Activated T-cell treated with anti-CD3 and anti-CD28 coated beads, Interleukin-2, amount 50 U/mL, for 24 hours (primary cell): Measurements from ENCODE around the gene MAP6D1.

Experiments
- DNase-seq: peaks from one replicate; pipeline ENCODE4 v3.0.0-alpha.2; 2020
- H3K27ac Mint-ChIP-seq: 2 replicates; pipeline ENCODE4 v1.8.0; 2020; ENCODE audit warnings: mild to moderate bottlenecking, mixed read lengths
- H3K27me3 Mint-ChIP-seq: 2 replicates; pipeline ENCODE4 v1.8.0; 2020; ENCODE audit warnings: mixed read lengths
- H3K36me3 Mint-ChIP-seq: 2 replicates; pipeline ENCODE4 v1.8.0; 2020; ENCODE audit warnings: low read depth, mixed read lengths
- H3K4me1 Mint-ChIP-seq: 2 replicates; pipeline ENCODE4 v1.8.0; 2020; ENCODE audit warnings: low read depth, mixed read lengths
- H3K4me3 Mint-ChIP-seq: 2 replicates; pipeline ENCODE4 v1.8.0; 2020; ENCODE audit warnings: mild to moderate bottlenecking, moderate library complexity, mixed read lengths
- H3K9me3 Mint-ChIP-seq: 2 replicates; pipeline ENCODE4 v1.8.0; 2020; ENCODE audit warnings: mixed read lengths

MAP6D1 gene

DNA sequence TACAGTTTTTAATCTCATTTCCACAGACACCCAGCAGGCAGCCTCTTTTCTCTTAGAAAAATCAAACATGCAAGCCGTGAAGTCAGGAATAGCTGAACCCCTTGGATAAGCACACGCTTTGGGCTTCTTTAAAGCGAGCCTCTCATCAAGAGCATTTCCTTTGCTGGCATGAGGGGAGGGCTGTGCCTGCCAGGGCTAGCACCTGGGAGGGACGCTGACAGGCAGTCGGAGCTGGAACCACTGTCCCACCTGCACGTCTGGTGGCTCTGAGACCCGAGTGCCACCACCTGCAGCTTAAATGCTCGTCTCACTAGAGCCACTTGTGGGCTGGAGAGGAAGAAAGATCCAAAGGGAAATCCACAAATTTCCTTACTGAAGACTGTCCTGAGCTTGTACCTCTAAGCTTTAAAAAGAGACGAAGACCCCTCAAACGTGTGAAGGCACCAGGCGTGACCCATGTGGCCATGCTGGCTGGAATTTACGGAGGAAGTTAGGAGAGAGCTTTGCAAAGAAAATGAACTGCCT lies 9.4 kb downstream of the MAP6D1 start:
- peaks cover 58% of the 10 kb centered on the region for H3K36me3 Mint-ChIP-seq
- peak overlapping the region; percentile 3 for H3K27ac Mint-ChIP-seq
- H3K4me3 Mint-ChIP-seq = no peak overlapping the region
- no peaks in the 10 kb centered on the region for H3K9me3 Mint-ChIP-seq
- peaks cover 16% of the 10 kb centered on the region for H3K4me1 Mint-ChIP-seq
- H3K27me3 Mint-ChIP-seq = no peaks in the 10 kb centered on the region
- peak; percentile 31 for DNase-seq

DNA sequence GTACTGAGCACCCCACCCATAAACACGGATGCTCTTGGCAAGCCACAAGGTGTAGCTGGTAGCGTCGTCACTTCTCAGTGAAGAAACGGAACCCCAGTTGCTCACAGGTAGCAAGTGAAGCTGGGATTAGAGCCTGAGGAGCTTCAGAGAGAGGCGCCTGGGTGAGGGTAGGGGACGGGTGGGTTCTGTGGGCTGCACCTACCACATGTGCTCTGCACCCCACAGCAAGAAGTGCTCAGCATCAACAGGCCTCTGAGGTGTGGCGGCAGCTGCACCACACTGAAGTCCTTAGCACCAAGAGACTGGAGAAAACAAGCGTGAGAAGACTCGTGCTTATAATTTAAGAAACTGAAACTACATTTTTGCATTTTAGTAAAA lies 9.8 kb downstream of the MAP6D1 start:
- H3K36me3 Mint-ChIP-seq = peaks cover 63% of the 10 kb centered on the region
- no peak overlapping the region for H3K4me3 Mint-ChIP-seq
- H3K9me3 Mint-ChIP-seq = no peaks in the 10 kb centered on the region
- H3K27ac Mint-ChIP-seq = peak overlapping the region; percentile 3
- DNase-seq = peak; percentile 34
- peaks cover 16% of the 10 kb centered on the region for H3K4me1 Mint-ChIP-seq
- no peaks in the 10 kb centered on the region for H3K27me3 Mint-ChIP-seq

DNA sequence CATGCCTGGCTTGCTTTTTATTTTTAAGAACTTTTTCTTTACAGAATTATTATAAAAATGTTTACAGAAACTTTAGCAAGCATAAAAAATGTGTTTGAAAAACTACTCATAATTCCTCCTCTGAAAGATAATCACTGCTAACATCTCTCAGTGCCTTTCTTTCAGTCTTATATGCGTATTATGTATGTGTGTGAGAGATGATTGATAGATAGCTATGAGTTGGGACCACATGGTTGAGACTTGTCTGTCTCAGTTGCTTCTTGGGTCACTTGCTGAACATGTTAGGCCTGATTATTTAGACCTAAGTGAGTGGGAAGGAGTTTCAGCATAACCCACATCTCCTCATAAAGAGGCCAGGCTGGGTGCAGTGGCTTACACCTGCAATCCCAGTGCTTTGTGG lies 11.1 kb downstream of the MAP6D1 start:
- Mint-ChIP-seq H3K27ac (peak overlapping the region; percentile 3), H3K4me1 (peaks cover 16% of the 10 kb centered on the region), H3K9me3 (no peaks in the 10 kb centered on the region), H3K4me3 (no peak overlapping the region), H3K36me3 (peaks cover 72% of the 10 kb centered on the region), H3K27me3 (no peaks in the 10 kb centered on the region)
- DNase-seq = no peak

DNA sequence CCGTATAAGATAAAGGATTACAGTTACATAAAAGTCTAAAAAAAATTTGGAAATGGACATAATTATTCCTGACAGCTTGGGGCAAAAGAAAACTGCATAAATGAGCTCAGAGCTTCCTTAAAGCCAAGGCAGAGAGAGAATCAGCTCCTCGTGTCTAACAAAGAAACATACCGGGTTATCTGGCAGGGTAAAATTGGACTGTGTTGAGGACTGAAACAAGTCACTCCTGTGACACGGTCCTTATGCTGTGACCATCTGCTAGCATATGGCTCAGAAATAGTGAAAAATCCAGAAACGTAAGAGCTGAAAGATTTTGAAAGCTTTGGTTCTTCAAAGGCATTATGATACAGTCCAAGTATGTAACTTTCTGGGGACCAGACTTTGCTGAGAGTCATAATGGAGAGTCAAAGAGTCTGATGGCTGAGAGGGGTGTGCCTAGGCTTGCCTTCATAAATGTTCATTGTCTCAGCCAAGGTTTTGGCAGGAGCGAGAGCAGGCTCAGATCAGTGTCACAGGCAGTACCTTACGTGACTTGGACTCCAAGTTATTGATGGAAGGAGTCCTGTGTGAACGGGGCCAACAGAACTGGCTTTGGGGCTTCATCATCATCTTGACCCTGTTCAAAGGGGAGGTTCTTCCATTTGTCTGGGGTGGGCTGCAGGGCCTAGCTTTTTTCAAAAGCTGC lies 12.5 kb downstream of the MAP6D1 start:
- Mint-ChIP-seq H3K4me3 (no peak overlapping the region), H3K4me1 (peaks cover 16% of the 10 kb centered on the region), H3K27me3 (no peaks in the 10 kb centered on the region), H3K36me3 (peaks cover 82% of the 10 kb centered on the region), H3K27ac (peak overlapping the region; percentile 65), H3K9me3 (no peaks in the 10 kb centered on the region)
- DNase-seq = no peak

DNA sequence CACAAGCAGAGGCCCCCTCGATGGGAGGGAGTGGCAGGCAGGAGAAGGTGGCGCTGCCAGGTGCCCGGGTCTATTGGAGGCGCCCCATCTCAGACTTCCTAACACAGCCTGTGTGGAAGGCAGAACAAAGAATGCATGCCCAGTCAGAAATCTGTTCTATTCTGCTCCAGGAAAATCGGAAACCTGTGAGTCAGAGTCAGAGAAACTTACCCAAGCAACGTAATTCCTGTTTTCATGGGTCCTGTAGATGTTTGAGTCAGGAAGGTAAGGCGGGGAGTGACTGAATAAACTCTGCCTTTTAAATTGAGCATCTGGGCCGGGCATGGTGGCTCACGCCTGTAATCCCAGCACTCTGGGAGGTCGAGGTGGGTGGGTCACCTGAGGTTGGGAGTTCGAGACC lies 13.7 kb downstream of the MAP6D1 start:
- peak; percentile 25 for DNase-seq
- Mint-ChIP-seq H3K27ac (no peak overlapping the region), H3K27me3 (no peaks in the 10 kb centered on the region), H3K9me3 (no peaks in the 10 kb centered on the region), H3K4me1 (peaks cover 16% of the 10 kb centered on the region), H3K36me3 (peaks cover 88% of the 10 kb centered on the region), H3K4me3 (no peak overlapping the region)

DNA sequence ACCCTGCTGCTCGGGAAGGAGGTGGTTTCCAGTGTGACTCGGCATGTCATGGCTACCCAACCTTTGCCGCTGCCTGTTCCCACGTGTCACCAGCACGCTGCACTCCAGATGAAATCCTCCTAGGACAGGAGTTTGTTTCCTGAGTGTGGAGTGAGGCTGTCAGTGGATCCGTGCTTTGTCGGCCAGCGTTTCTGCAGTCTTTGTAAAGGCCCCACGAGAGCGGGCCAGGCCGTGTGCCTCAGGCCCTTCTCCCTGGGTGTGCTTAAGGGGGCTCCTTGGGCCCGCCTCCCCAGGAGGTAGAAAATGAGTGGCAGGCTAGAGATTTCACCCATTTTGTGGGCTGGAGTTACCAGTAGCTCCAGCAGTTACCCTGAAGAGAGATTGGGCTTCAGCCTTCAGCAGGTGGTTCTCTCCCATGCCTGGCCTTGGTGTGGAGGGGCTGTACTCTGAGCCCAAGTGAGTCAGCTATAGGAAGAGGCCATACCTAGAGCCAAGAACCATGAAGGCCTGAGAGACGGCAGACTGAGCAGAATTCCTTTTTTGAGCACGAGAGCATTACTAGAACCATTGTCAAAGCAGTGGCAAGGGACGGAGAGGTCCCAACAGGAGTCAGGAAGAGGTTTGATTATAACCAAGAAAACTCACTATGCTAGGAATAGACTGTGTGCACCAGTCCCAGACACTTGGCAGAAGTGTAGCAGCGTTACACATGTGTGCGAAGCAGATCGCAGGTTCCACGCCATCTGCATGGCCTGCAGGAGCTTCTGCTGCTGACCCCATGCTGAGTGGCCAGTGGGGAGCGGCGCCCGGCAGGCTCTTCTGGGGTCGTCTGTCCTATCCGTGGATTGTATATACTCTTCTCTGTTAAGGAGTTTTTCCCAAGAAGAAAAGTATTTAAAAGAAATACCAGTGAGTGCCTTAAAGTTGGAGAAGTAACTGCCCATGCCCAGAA lies 14.5 kb downstream of the MAP6D1 start:
- peak; percentile 11 for DNase-seq
- Mint-ChIP-seq H3K27ac (peak overlapping the region; percentile 6), H3K4me1 (peaks cover 13% of the 10 kb centered on the region), H3K36me3 (peaks cover 88% of the 10 kb centered on the region), H3K4me3 (no peak overlapping the region), H3K27me3 (no peaks in the 10 kb centered on the region), H3K9me3 (no peaks in the 10 kb centered on the region)

DNA sequence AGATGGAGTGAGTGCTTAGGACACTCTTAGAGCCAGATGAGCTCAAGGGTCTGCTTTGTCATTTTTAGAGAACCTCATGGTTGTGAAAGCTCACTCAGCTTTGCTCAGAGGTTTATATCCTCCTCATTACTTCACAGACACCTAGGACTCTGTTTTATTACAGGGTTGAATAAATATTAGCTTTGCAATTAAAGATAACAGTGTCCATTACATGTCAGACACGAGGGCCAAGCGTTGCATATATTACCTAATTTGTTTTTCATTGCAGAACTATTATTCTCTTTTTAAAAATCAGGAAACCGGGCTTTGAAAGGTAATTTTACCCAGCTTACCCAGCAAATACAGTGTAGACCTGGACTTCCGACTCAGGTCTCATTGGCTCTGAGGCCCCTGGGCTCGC lies 16.1 kb downstream of the MAP6D1 start:
- peaks cover under 1% of the 10 kb centered on the region for H3K4me1 Mint-ChIP-seq
- DNase-seq = no peak
- H3K27me3 Mint-ChIP-seq = no peaks in the 10 kb centered on the region
- H3K4me3 Mint-ChIP-seq = no peak overlapping the region
- H3K36me3 Mint-ChIP-seq = peaks cover 91% of the 10 kb centered on the region
- H3K27ac Mint-ChIP-seq = no peak overlapping the region
- no peaks in the 10 kb centered on the region for H3K9me3 Mint-ChIP-seq

DNA sequence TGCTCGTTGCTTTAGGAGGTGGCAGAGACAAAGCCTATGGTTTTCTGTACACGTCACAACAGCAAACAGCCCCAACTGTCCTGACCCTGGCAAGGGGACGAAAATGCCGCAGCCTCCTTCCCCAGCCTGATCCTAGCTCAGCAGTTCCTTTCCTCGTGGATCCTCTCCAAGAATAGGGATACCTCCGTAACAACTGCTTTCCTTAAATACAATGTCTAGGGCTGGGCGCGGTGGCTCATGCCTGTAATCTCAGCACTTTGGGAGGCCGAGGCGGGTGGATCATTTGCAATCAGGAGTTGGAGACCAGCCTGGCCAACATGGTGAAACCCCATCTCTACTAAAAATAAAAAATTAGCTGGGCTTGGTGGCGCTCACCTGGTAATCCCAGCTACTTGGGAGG lies 17.0 kb downstream of the MAP6D1 start:
- Mint-ChIP-seq H3K4me1 (no peaks in the 10 kb centered on the region), H3K36me3 (peaks cover 99% of the 10 kb centered on the region)

DNA sequence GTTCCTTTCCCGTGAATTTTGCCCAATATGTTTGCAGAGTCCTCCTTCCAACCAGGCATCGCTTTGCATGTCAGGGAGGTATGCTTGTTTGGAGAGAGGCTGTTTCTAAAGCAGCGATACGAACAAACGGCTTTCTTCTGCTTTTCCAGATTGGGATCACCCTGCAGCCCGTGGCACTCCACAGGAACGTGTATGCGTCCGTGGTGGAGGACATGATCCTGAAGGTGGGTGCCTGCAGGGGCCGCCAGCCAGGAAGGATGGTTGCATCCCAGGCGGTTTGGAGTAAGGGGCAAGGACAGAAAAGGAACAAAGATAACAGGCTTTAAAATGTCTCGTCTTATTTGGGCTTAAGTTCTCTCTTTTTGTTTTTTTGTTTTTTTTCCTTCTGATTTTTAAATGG lies 17.5 kb downstream of the MAP6D1 start:
- peaks cover 99% of the 10 kb centered on the region for H3K36me3 Mint-ChIP-seq
- no peaks in the 10 kb centered on the region for H3K27me3 Mint-ChIP-seq
- no peak overlapping the region for H3K27ac Mint-ChIP-seq
- H3K4me1 Mint-ChIP-seq = no peaks in the 10 kb centered on the region
- no peak overlapping the region for H3K4me3 Mint-ChIP-seq
- DNase-seq = no peak
- H3K9me3 Mint-ChIP-seq = no peaks in the 10 kb centered on the region

More for the DNA sequence above, 17.0 kb downstream of the MAP6D1 start:
- H3K27ac Mint-ChIP-seq = no peak overlapping the region
- no peak for DNase-seq
- no peaks in the 10 kb centered on the region for H3K9me3 Mint-ChIP-seq
- no peak overlapping the region for H3K4me3 Mint-ChIP-seq
- no peaks in the 10 kb centered on the region for H3K27me3 Mint-ChIP-seq

DNA sequence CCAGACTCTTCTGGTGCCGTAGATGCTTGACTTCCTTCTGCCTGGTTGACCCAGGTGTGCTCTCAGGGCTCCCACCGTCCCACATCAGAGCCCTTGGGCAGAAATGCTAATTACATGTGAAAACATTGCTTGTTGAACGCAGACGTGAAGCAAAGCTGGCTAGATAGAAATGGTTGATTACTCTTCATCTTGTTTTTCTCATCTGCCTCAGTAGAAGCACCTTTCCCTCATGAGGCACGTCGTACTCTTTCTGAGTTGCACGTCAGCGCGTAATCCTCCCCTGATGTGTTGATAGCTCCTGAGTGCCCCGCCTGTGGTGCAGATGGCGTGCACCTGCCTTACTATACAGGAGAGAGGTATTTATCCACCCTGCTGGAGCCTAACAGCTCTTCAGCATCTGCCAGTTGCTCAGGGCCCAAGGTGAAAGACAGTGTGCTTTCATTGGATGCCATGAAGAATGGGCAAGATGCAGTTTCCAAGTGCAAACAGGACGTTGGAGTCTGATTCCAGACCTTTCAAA lies 18.1 kb downstream of the MAP6D1 start:
- no peaks in the 10 kb centered on the region for H3K4me1 Mint-ChIP-seq
- no peak for DNase-seq
- peaks cover 99% of the 10 kb centered on the region for H3K36me3 Mint-ChIP-seq
- peak overlapping the region; percentile 35 for H3K27ac Mint-ChIP-seq
- no peaks in the 10 kb centered on the region for H3K9me3 Mint-ChIP-seq
- H3K4me3 Mint-ChIP-seq = no peak overlapping the region
- no peaks in the 10 kb centered on the region for H3K27me3 Mint-ChIP-seq

DNA sequence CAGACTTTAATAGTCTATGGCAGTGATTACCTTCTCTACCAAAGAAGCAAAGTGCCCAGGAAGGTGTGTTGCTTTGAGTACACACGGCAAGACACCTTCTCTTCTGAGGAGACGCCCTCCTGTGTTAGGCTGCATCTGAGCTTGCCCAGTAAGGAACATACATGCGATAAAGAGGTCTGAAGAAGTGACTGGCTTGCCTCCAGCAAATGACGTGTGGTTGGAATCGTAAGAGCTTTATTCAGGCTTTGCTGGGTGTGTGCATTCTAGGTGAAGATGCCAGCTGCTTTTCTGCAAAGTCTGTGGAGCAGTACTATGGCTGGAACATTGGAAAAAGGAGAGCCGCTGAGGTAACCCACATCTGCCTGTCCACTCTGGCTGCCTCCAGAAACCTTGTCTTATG lies 22.4 kb downstream of the MAP6D1 start:
- H3K36me3 Mint-ChIP-seq = peaks cover 98% of the 10 kb centered on the region
- no peaks in the 10 kb centered on the region for H3K27me3 Mint-ChIP-seq
- no peaks in the 10 kb centered on the region for H3K9me3 Mint-ChIP-seq
- no peak overlapping the region for H3K4me3 Mint-ChIP-seq
- H3K4me1 Mint-ChIP-seq = no peaks in the 10 kb centered on the region
- H3K27ac Mint-ChIP-seq = no peak overlapping the region
- no peak for DNase-seq

DNA sequence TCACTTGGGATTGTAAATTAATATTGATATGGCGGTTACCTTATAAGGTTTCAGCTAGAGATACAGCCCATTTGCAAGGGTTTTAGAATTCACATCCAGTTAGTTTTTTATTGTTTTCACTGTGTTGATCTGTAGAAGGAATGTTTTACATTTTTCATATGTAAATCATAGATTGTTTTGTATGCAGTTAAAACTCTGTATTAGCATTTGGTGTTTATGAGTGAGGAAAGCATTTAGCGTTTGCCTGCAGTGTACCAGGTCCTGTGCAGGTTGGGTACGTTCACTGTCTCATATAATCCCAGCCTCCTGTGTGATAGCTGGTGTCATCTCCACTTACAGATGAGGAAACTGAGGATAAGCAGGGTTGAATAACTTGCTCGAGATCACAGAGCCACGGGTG lies 23.8 kb downstream of the MAP6D1 start:
- no peak overlapping the region for H3K4me3 Mint-ChIP-seq
- no peaks in the 10 kb centered on the region for H3K4me1 Mint-ChIP-seq
- H3K9me3 Mint-ChIP-seq = no peaks in the 10 kb centered on the region
- no peak overlapping the region for H3K27ac Mint-ChIP-seq
- H3K27me3 Mint-ChIP-seq = no peaks in the 10 kb centered on the region
- DNase-seq = no peak
- peaks cover 93% of the 10 kb centered on the region for H3K36me3 Mint-ChIP-seq

DNA sequence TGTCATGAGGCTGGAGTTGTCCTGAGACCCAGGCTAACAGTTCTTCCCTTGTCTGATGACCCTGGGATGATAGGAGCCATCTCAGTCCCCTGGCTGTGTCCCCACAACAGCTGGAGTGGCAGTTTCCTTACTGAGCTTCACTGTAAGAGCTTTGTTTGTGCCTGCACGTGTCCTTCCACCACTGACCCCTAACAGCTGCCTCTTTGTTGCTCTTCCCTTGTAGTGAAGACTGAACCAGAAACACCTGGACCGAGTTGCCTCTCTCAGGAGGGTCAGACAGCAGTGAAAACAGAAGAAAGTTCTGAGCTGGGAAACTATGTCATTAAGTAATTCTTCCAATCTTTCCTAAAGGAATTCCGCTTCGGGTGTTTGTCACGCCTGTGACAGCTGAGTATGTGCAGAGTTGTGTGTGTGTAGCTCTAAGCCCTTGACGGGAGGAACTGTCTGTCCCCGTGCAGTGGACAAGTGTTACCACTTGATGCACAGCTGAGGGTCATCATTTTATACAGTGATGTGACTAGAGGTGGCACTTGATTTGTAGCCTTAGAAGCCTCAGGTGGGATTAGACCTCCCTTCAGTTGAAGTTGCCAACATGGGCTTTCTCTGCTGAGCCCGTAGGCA lies 25.0 kb downstream of the MAP6D1 start:
- H3K9me3 Mint-ChIP-seq = no peaks in the 10 kb centered on the region
- no peak overlapping the region for H3K27ac Mint-ChIP-seq
- H3K4me1 Mint-ChIP-seq = no peaks in the 10 kb centered on the region
- H3K27me3 Mint-ChIP-seq = no peaks in the 10 kb centered on the region
- H3K36me3 Mint-ChIP-seq = peaks cover 91% of the 10 kb centered on the region
- DNase-seq = no peak
- no peak overlapping the region for H3K4me3 Mint-ChIP-seq

DNA sequence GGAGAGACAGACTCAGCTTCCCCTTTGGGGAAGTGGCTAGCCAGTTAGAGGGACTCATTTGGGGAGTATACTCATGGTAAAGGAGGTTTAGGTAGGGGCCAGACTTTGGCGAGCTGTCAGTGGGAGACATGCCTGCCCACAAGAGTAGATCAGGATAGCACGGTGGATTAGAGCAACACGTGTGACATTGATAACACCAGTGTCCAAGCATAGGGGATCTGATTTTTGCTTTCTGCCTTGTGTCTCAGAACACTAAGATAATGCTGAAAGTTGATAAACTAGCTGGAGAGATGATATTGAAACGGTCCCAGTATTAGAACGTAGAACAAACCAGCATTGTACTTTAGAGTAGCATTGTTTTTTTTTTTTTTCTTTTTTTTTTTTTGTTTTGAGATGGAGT lies 25.9 kb downstream of the MAP6D1 start:
- Mint-ChIP-seq H3K27ac (no peak overlapping the region), H3K9me3 (no peaks in the 10 kb centered on the region), H3K4me1 (no peaks in the 10 kb centered on the region), H3K4me3 (no peak overlapping the region), H3K36me3 (peaks cover 85% of the 10 kb centered on the region), H3K27me3 (no peaks in the 10 kb centered on the region)
- DNase-seq = no peak
